HUES6 (cell line): ENCODE data around the gene POLRMT.
"Not testable (repeated sequence)": the region's sequence is repeated elsewhere in the genome, so short reads cannot be mapped to it uniquely, and the experiment has no call there.

Experiments used
- H3K27ac ChIP-seq: 2 replicates; pipeline ENCODE4 v1.7.0; 2013; ENCODE audit warnings: low read depth, mild to moderate bottlenecking, low read length, inconsistent platforms
- H3K27me3 ChIP-seq: 2 replicates; pipeline ENCODE4 v1.6.1; 2013; ENCODE audit warnings: low read length; ENCODE audit not compliant: control insufficient read depth, insufficient read depth
- H3K36me3 ChIP-seq: 2 replicates; pipeline ENCODE4 v1.6.1; 2013; ENCODE audit warnings: low read length; ENCODE audit not compliant: control insufficient read depth, insufficient read depth
- H3K4me1 ChIP-seq: 2 replicates; pipeline ENCODE4 v1.6.1; 2013; ENCODE audit warnings: low read length; ENCODE audit not compliant: control insufficient read depth, insufficient read depth
- H3K4me3 ChIP-seq: 2 replicates; pipeline ENCODE4 v1.5.1; 2013; ENCODE audit warnings: low read depth, low read length
- H3K9ac ChIP-seq: one replicate; pipeline ENCODE4 v1.6.1; 2013; ENCODE audit warnings: mild to moderate bottlenecking, low read length
- H3K9me3 ChIP-seq: 2 replicates; pipeline ENCODE4 v1.6.1; 2013; ENCODE audit warnings: low read depth, low read length; ENCODE audit not compliant: control insufficient read depth, insufficient read depth

POLRMT gene

DNA sequence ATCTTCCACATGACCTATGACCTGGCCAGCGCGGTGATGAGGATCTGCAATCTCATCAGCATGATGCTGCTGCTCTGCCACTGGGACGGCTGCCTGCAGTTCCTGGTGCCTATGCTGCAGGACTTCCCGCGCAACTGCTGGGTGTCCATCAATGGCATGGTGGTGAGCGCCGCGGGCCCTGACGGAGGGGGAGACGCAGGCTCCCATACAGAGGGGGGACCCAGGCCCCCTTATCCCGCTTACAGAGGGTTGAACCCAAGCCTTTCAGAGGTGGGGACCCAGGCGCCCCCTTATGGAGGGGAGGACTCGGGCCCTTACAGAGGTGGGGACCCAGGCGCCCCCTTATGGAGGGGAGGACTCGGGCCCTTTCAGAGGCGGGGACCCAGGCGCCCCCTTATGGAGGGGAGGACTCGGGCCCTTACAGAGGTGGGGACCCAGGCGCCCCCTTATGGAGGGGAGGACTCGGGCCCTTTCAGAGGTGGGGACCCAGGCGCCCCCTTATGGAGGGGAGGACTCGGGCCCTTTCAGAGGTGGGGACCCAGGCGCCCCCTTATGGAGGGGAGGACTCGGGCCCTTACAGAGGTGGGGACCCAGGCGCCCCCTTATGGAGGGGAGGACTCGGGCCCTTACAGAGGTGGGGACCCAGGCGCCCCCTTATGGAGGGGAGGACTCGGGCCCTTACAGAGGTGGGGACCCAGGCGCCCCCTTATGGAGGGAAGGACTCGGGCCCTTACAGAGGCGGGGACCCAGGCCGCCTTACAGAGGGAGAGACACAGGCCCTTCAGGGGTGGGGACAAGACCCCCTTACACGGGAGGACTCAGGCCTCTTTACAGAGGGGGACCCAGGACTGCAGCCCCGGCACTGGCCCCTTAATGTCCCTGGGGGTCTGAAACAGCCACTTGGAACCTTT, 28.0 kb downstream of the POLRMT start:
- not testable (repeated sequence) for H3K9ac ChIP-seq, H3K36me3 ChIP-seq, H3K4me3 ChIP-seq, H3K27me3 ChIP-seq, H3K4me1 ChIP-seq, H3K27ac ChIP-seq
- H3K9me3 ChIP-seq: peaks cover 11% of the 10 kb centered on the region

GRCh38 chr19:604355-604754, 29.0 kb downstream of the POLRMT start:
- H3K27me3 ChIP-seq: no peaks in the 10 kb centered on the region
- no peaks in the 10 kb centered on the region for H3K4me1 ChIP-seq
- peaks cover 11% of the 10 kb centered on the region for H3K9me3 ChIP-seq
- no peaks in the 10 kb centered on the region for H3K36me3 ChIP-seq
- H3K4me3 ChIP-seq: no peak overlapping the region
- no peak overlapping the region for H3K27ac ChIP-seq
- no peak overlapping the region for H3K9ac ChIP-seq

- peaks cover 11% of the 10 kb centered on the region for H3K9me3 ChIP-seq
Observed at GRCh38 chr19:603779-604178, 29.6 kb downstream of the POLRMT start.

DNA sequence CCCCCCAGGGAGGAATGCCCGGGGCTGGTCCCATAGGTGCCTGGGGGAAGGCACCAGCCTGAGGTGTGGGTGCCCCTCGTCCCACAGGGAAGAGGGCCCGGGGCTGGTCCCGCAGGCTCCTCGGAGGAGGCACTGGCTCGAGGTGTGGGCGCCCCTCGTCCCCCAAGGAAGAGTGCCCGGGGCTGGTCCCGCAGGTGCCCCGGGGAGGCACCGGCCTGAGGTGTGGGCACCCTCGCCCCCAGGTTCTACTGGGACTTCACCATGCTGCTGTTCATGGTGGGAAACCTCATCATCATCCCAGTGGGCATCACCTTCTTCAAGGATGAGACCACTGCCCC, 30.1 kb downstream of the POLRMT start:
- not testable (repeated sequence) for H3K9ac ChIP-seq, H3K4me1 ChIP-seq, H3K36me3 ChIP-seq, H3K27me3 ChIP-seq, H3K27ac ChIP-seq, H3K4me3 ChIP-seq
- peaks cover 11% of the 10 kb centered on the region for H3K9me3 ChIP-seq

More at GRCh38 chr19:603779-604178, 29.6 kb downstream of the POLRMT start:
- not testable (repeated sequence) for H3K27ac ChIP-seq, H3K9ac ChIP-seq, H3K36me3 ChIP-seq, H3K4me1 ChIP-seq, H3K27me3 ChIP-seq, H3K4me3 ChIP-seq

- Histone ChIP-seq H3K9ac (no peak overlapping the region), H3K4me3 (no peak overlapping the region), H3K27me3 (no peaks in the 10 kb centered on the region), H3K9me3 (peaks cover 11% of the 10 kb centered on the region), H3K4me1 (no peaks in the 10 kb centered on the region), H3K36me3 (no peaks in the 10 kb centered on the region), H3K27ac (no peak overlapping the region)
Observed at GRCh38 chr19:602391-603301, 30.7 kb downstream of the POLRMT start.

DNA sequence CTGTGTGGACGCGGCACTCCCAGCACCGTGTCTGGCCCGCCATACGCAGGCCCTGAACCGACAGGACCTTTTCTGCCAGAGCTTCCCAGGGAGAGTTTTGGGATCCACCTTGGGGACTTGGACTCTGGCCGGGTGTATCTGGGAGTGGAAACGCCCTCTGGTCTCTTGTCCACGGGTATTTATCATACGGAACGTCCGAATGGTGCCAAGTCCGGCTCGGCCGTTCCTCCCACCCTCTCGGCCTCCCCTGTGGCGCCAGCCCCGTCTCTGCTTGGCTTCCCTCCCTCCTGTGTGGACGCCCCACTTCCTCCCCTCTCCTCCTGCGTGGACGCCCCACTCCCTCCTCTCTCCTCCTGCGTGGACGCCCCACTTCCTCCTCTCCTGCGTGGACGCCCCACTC, 31.5 kb downstream of the POLRMT start:
- no peak overlapping the region for H3K27ac ChIP-seq
- no peak overlapping the region for H3K4me3 ChIP-seq
- H3K36me3 ChIP-seq: no peaks in the 10 kb centered on the region
- H3K9me3 ChIP-seq: peaks cover 11% of the 10 kb centered on the region
- no peaks in the 10 kb centered on the region for H3K4me1 ChIP-seq
- H3K27me3 ChIP-seq: no peaks in the 10 kb centered on the region
- no peak overlapping the region for H3K9ac ChIP-seq

DNA sequence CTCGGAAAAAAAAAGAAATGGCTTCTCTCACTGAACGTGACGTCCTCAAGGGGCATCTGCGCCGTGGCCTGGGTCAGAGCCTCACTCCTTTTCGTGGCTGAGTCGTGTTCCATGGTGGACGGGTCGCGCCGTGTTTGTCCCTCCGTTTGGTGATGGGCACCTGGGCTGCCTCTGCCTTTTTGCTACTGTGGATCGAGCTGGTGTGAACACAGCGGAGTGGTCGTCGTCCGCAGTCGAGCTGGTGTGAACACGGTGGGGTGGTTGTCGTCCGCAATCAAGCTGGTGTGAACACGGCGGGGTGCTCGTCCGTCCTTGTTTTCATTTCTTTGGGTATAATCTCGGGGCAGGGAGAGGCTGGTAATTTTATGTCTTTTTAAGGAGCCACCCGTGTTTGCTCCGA, 32.0 kb downstream of the POLRMT start:
- Histone ChIP-seq H3K27me3 (no peaks in the 10 kb centered on the region), H3K4me1 (no peaks in the 10 kb centered on the region), H3K4me3 (no peak overlapping the region), H3K9me3 (peaks cover 11% of the 10 kb centered on the region), H3K36me3 (no peaks in the 10 kb centered on the region), H3K9ac (no peak overlapping the region), H3K27ac (no peak overlapping the region)

- Histone ChIP-seq H3K4me3 (no peak overlapping the region), H3K27ac (no peak overlapping the region), H3K4me1 (no peaks in the 10 kb centered on the region), H3K27me3 (peaks cover 20% of the 10 kb centered on the region), H3K9me3 (peaks cover 7% of the 10 kb centered on the region), H3K9ac (no peak overlapping the region), H3K36me3 (no peaks in the 10 kb centered on the region)
Observed at GRCh38 chr19:597406-598315, 35.7 kb downstream of the POLRMT start.

GRCh38 chr19:596263-596655, 37.1 kb downstream of the POLRMT start:
- Histone ChIP-seq H3K4me1 (0 out of 2 replicates have a peak, but pooled peaks cover 1% of the 10 kb centered on the region), H3K27me3 (peaks cover 34% of the 10 kb centered on the region), H3K4me3 (no peak overlapping the region), H3K27ac (no peak overlapping the region), H3K9ac (no peak overlapping the region), H3K36me3 (no peaks in the 10 kb centered on the region), H3K9me3 (peaks cover 2% of the 10 kb centered on the region)

DNA sequence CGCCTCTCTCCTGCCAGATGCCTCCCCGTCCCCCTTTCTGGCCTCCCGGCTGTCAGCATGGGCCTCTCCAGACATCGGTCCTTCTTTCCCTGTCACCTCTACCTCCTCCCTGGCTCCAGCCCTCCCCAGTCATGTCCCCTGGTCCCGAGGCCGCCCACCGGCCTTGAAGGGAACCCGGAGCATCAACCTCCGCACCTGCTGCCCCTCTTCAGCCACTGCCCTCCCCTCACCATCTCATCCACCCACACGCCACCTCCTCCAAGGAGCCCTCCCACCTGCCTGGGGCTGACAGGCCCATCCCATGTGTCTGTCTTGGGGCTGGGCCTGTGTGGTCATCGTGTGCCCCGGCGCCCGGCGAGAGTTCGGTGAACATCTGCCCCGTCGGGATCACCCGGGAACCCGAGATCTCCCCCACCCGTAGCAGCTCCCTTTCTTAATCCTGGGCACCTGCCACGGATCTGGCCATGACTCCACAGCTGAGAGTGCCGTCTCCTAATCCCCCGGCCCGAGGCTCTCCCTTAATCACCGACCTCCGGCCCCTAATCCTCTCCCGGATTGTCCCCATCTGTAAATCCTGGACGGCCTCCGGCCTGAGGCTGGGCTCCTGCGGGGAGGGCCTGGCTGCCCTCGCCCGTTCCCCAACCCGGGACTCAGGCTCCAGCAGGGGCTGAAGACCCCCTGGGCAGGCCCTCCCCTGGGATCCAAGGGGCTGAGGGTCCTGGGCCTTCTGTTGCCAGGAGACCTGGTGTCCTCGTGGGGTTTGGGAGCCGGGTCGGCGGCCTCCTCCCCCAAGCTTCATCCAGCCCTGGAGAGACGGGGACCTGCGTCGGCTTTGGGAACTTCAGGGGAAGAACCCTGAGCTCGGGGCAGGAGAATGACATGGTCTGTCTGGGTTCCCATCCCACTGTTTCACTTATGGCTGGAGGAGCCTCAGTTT, 37.7 kb downstream of the POLRMT start:
- no peaks in the 10 kb centered on the region for H3K36me3 ChIP-seq
- H3K9me3 ChIP-seq: no peaks in the 10 kb centered on the region
- no peak overlapping the region for H3K4me3 ChIP-seq
- H3K27me3 ChIP-seq: peaks cover 41% of the 10 kb centered on the region
- 0 out of 2 replicates have a peak, but pooled peaks cover 2% of the 10 kb centered on the region for H3K4me1 ChIP-seq
- H3K9ac ChIP-seq: no peak overlapping the region
- no peak overlapping the region for H3K27ac ChIP-seq
